Glomerular visceral epithelial cell (primary cell): ENCODE data around the gene CAP1.

Source experiments
- DNase-seq: peaks from one replicate; pipeline ENCODE4 v3.0.0-alpha.2; 2016; ENCODE audit errors: extremely low spot score

CAP1 gene

GRCh38 chr1:40095806-40096205 is 55.3 kb downstream of the CAP1 start:
- no peak for DNase-seq

- no peak for DNase-seq
These were observed 56.1 kb downstream of the CAP1 start for GRCh38 chr1:40096646-40096976.

- DNase-seq: peak; percentile 66
These were observed 56.7 kb downstream of the CAP1 start, which contains the start of gene PPT1 for GRCh38 chr1:40096977-40097782. PPT1 (minus strand) TSS chr1:40097252; CDS start chr1:40097238, 14 bp downstream.

GRCh38 chr1:40102038-40102437 is 61.5 kb downstream of the CAP1 start:
- no peak for DNase-seq

- DNase-seq: no peak
These were observed 62.4 kb downstream of the CAP1 start for GRCh38 chr1:40102896-40103295.

- no peak for DNase-seq
These were observed 64.5 kb downstream of the CAP1 start for GRCh38 chr1:40105028-40105427.

- no peak for DNase-seq
These were observed 66.9 kb downstream of the CAP1 start for GRCh38 chr1:40107290-40107959.

GRCh38 chr1:40110389-40110788 is 69.9 kb downstream of the CAP1 start:
- DNase-seq: no peak

GRCh38 chr1:40114400-40114799 is 73.9 kb downstream of the CAP1 start:
- DNase-seq: no peak

- no peak for DNase-seq
These were observed 79.6 kb downstream of the CAP1 start for GRCh38 chr1:40120128-40120527.
